A673 (cell line): ENCODE measurements around the gene SH3RF3.

Experiments
- EZH2 ChIP-seq: fragments of 200-600 bp; sonication (generic); IDR thresholded peaks from 2 replicates; pipeline ENCODE4 v1.6.1; 2017; ENCODE audit warnings: borderline replicate concordance, low read depth, mild to moderate bottlenecking, mixed read lengths, antibody characterized with exemption, low read length; ENCODE audit not compliant: poor library complexity, severe bottlenecking
- TF ChIP-seq, protein P1 (sequence below): fragments of 300-800, 200-600 bp; sonication (generic); conservative IDR thresholded peaks from 2 replicates; pipeline ENCODE4 v1.5.1; 2017; ENCODE audit warnings: low read depth, mild to moderate bottlenecking, antibody characterized with exemption, low read length, moderate library complexity, mixed read lengths

GRCh38 chr2:109339519-109339966, 210.5 kb downstream of the SH3RF3 start:
- TF ChIP-seq, protein P1, sequence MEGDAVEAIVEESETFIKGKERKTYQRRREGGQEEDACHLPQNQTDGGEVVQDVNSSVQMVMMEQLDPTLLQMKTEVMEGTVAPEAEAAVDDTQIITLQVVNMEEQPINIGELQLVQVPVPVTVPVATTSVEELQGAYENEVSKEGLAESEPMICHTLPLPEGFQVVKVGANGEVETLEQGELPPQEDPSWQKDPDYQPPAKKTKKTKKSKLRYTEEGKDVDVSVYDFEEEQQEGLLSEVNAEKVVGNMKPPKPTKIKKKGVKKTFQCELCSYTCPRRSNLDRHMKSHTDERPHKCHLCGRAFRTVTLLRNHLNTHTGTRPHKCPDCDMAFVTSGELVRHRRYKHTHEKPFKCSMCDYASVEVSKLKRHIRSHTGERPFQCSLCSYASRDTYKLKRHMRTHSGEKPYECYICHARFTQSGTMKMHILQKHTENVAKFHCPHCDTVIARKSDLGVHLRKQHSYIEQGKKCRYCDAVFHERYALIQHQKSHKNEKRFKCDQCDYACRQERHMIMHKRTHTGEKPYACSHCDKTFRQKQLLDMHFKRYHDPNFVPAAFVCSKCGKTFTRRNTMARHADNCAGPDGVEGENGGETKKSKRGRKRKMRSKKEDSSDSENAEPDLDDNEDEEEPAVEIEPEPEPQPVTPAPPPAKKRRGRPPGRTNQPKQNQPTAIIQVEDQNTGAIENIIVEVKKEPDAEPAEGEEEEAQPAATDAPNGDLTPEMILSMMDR: no peak
- TF ChIP-seq EZH2: no peak
